Measurements from ENCODE around the gene MAPRE3. TPM values are rescaled to one million over a fixed set of nuclear protein-coding genes. Genes with fewer than 3 reads are reported as not detected.
A peak's percentile ranks its signal among the peaks of the same experiment; 100 is the strongest.

MAPRE3 gene
- total RNA-seq, 4 donors from 2014 or later = 11.5 to 24.2 (median 12.3) TPM

GRCh38 chr2:26964446-26965130 lies 5.8 kb upstream of the MAPRE3 start:
- no peak for DNase-seq (ENCODE audit: low spot score)
- no peak for ATAC-seq (ENCODE audit: low FRiP score)
- TF ChIP-seq CTCF (IDR thresholded peaks at IDR 0.05) = no peak

DNA sequence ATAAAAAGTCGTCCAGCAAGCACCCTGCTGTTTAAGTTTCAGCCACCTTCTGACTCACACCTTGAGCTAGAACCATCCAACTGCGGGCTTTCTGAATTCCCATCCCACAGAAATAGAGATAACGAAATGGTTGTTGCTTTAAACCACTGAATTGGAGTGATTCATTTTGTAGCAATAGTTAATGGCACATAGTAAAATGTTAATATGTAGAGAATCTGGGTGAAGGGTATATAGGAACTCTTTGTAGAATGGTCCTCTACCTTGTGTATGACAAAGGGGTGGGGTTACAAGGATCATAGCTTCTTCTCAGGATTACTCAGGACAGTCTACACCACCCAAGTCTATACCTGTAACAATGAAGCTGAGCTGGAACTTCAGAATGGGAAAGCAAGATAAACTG lies 2.4 kb upstream of the MAPRE3 start:
- TF ChIP-seq CTCF (IDR thresholded peaks at IDR 0.05) = no peak
- no peak for ATAC-seq (ENCODE audit: low FRiP score)
- no peak for DNase-seq (ENCODE audit: low spot score)

- DNase-seq (ENCODE audit: low spot score) (no peak), ATAC-seq (ENCODE audit: low FRiP score) (no peak)
These were observed 1.2 kb upstream of the MAPRE3 start for GRCh38 chr2:26969077-26969844.

DNA sequence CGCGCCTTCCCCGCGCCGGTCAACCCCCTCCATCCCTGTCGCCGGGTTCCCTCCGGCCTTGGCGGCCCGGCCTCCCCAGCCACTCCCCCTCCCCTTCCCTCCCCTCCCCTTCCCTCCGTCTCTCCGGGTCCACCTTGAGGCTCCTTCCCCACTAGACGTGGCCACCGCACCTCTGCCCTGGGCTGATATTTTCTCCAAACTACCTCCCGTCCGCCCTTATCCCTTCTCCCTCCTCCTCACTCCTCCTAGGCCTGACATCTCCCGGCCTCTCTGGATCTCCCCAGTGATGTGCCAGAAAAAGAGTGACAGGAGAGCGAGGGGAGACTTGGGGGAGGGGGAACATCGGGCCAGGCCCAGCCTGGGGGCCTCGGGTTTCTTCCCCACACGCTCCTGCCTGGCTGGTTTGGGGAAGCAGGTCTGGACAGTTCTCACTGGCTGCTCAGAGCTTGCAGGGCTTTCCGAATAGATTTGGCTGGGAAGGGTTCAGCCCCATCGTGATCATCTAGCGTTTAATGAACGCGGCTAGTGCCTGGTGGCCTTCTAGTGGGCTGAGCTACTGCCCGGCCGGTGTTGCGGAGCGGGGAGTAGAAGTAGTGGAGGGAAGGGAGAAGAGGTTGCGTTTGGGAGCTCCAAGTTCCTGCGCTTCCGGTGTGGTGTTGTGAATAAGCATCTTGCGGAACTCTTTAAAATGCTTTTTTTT lies 641 bp downstream of the MAPRE3 start:
- no peak for TF ChIP-seq CTCF (IDR thresholded peaks at IDR 0.05)
- no peak for DNase-seq (ENCODE audit: low spot score)
- ATAC-seq (ENCODE audit: low FRiP score) = peak; percentile 4

More at GRCh38 chr2:26969077-26969844, 1.2 kb upstream of the MAPRE3 start:
- TF ChIP-seq CTCF (IDR thresholded peaks at IDR 0.05) = no peak

- DNase-seq (ENCODE audit: low spot score) (no peak), ATAC-seq (ENCODE audit: low FRiP score) (no peak)
- no peak for TF ChIP-seq CTCF (IDR thresholded peaks at IDR 0.05)
These were observed 1.7 kb downstream of the MAPRE3 start for GRCh38 chr2:26971911-26972786.

GRCh38 chr2:26974352-26974751 lies 3.9 kb downstream of the MAPRE3 start:
- DNase-seq (ENCODE audit: low spot score) (no peak), ATAC-seq (ENCODE audit: low FRiP score) (no peak)
- TF ChIP-seq CTCF (IDR thresholded peaks at IDR 0.05) = no peak

All from omental fat pad (tissue), 4 donors.